ENCODE measurements around the gene TXNIP. TPM values are rescaled to one million over a fixed set of nuclear protein-coding genes. Genes with fewer than 3 reads are reported as not detected.

Gene TXNIP
- total RNA-seq, 2 experiments from 2014 or later, result 82.6 to 88.8 TPM

DNA sequence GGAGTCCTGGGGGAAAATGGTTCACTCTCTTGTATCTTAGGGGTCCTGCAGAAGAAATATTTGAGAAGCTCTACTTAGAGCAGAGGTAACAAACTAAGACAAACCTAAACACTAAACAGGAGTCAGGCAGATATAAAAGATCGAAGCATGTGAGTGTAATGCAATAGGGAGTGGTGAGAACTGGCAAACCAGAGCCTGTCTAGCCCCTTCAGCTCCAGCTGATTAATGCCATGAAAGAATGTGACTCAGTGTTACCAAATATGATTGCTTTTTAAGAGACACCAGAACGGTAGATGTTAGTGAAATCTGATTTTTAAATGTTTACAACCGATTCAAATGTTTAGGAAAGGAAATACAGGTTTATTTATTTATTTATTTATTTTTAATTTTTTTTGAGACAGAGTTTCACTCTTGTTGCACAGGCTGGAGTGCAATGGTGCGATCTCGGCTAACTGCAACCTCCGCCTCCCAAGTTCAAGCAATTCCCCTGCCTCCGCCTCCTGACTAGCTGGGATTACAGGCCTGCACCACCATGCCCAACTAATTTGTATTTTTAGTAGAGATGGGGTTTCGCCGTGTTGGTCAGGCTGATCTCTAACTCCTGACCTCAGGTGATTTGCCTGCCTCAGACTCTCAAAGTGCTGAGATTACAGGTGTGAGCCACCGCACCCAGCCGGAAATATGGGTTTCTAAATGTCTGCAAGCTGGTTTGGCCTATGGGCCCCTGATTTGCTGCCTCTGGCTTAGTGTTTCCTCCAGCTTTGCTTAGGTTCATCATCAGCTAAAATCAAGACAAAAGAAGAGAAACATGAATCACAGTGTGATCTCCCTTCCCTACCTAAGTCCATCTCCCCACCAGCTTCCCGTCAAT, 12.2 kb downstream of the TXNIP start:
- ChIA-PET CTCF (interaction anchor here (0.6 to 2.5 kb wide), 4 partner anchors 11 to 89 kb away, joined by 3 to 9 read pairs (median 4); no protein-coding TSS in a partner anchor), POLR2A (interaction anchor here (1.2 to 10.2 kb wide), 3 partner anchors 9 to 68 kb away, joined by 3 to 183 read pairs (median 3); partner anchors contain the start of gene TXNIP)
- peak; percentile 76 for DNase-seq
- H3K27ac Mint-ChIP-seq, result peak overlapping the region; percentile 88
- peak overlapping the region; percentile 23 for H3K4me3 Mint-ChIP-seq
- intact Hi-C loops (cut with micrococcal nuclease), result no loop called here
- no peaks in the 10 kb centered on the region for H3K27me3 Mint-ChIP-seq
- peaks cover 33% of the 10 kb centered on the region for H3K4me1 Mint-ChIP-seq (ENCODE audit: low read depth)
- H3K9me3 Mint-ChIP-seq, result no peaks in the 10 kb centered on the region
- H3K36me3 Mint-ChIP-seq, result no peaks in the 10 kb centered on the region

DNA sequence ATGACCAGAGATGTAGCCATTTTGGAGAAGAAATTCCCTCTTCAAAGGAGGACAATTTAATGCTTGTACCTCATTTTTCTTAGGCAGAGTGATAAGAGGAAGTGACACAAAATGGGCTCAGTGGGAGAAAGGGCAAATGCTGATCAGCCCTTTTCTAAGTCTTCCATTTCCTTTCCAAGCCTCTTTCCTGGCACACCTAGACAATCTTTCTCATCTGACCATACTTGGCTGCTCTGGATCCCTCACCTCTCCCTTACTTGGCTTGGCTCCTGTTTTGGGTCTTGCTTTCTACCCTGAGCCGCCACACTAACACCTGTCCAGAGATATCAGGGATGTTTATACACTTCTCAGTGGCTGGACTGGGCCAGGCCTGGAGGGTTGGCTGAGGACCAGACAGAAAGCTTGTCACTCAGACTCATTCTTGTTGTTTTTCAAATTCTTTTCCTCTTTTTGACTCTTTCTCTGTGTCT, 13.1 kb downstream of the TXNIP start:
- Mint-ChIP-seq H3K27ac (no peak overlapping the region), H3K4me3 (no peak overlapping the region), H3K27me3 (no peaks in the 10 kb centered on the region), H3K9me3 (no peaks in the 10 kb centered on the region), H3K4me1 (ENCODE audit: low read depth) (peaks cover 27% of the 10 kb centered on the region), H3K36me3 (no peaks in the 10 kb centered on the region)
- intact Hi-C loops (cut with micrococcal nuclease), result no loop called here
- POLR2A ChIA-PET, result interaction anchor here (10.2 kb wide), 1 partner anchor 10 kb away, joined by 183 read pairs; the partner anchor contains the start of gene TXNIP
- no peak for DNase-seq
- CTCF ChIA-PET, result interaction anchor here (1.6 kb wide), 1 partner anchor 12 kb away, joined by 5 read pairs; no protein-coding TSS in a partner anchor

DNA sequence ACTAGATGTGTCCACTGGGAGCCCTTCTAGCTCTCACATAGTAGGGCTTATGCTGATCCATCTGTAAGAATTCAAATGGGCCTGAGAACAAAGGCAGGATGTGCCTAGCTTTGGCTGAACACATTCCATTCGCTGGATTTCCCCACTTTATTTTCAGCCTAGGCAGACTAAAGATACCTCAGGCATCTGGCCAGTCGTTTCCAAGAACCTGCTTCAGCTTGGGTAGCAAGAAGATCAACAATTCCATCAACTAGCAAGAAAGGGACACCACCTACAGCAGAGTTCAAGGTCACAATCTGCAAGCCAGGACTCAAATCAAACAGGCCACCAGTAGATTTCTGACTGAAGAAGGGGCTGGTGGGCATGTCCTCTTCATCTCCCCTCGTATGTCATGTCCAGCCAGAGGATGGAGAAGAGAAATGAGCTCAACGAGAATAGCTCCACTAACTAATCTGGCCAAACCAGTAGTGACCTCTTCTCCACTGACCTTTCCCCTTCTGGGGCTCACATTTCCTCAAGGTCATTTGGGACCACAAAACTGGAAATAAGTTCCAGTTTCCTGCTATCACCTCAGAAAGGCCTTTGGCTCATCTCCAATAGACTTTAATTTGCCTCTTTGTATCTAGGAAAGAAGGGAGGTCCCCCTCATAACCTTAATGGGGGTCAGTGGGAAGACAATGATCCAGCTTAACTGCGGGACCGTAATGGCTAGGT, 14.2 kb downstream of the TXNIP start:
- ChIA-PET POLR2A (interaction anchor here (0.8 to 10.2 kb wide), 4 partner anchors 11 to 70 kb away, joined by 3 to 183 read pairs (median 18); partner anchors contain the start of genes ANKRD34A, POLR3GL and TXNIP), CTCF (interaction anchor here (1.0 to 8.5 kb wide), 5 partner anchors 9 to 55 kb away, joined by 3 to 222 read pairs (median 8); partner anchors contain the start of genes ANKRD34A, POLR3GL, RBM8A and TXNIP)
- intact Hi-C loops (cut with micrococcal nuclease), result no loop called here
- H3K9me3 Mint-ChIP-seq, result no peaks in the 10 kb centered on the region
- H3K36me3 Mint-ChIP-seq, result no peaks in the 10 kb centered on the region
- H3K4me1 Mint-ChIP-seq (ENCODE audit: low read depth), result peaks cover 19% of the 10 kb centered on the region
- DNase-seq, result no peak
- H3K4me3 Mint-ChIP-seq, result no peak overlapping the region
- H3K27me3 Mint-ChIP-seq, result no peaks in the 10 kb centered on the region
- H3K27ac Mint-ChIP-seq, result no peak overlapping the region

DNA sequence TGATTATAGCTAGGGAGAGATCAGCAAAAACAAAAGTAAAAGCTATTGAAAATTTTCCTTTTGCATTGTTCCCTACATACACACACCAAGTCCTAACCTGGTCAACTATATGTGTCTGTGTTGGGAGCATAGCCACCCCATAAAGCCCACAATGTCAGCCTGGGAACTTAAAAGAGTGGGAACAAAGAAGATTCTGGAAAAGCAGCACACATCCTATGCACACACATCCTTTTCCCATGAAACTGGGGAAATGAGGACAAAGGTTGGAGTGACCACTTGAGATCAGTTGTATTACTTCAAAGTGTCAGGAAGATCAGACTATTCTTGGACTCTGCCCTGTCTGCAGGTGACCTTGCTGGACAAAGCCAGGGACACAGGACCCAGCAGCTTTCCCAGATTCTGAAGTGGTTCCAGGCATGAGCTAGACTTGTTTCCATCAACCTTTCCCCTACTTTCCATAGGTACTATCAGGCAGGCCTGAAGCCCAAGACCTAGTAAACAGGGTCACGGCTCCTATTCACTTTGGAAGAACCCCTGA, 15.9 kb downstream of the TXNIP start:
- CTCF ChIA-PET, result interaction anchor here (0.5 to 8.5 kb wide), 15 partner anchors 8 to 135 kb away, joined by 3 to 222 read pairs (median 11); partner anchors contain the start of genes ANKRD34A, LIX1L, NUDT17 and POLR3GL
- Mint-ChIP-seq H3K9me3 (no peaks in the 10 kb centered on the region), H3K27ac (no peak overlapping the region), H3K36me3 (no peaks in the 10 kb centered on the region), H3K4me1 (ENCODE audit: low read depth) (peaks cover 12% of the 10 kb centered on the region), H3K27me3 (no peaks in the 10 kb centered on the region), H3K4me3 (no peak overlapping the region)
- intact Hi-C loops (cut with micrococcal nuclease), result loop anchor here (1.0 kb wide), 1 partner anchor 16 kb away; the partner anchor contains the start of gene TXNIP
- POLR2A ChIA-PET, result interaction anchor here (2.2 to 10.2 kb wide), 6 partner anchors 13 to 72 kb away, joined by 16 to 183 read pairs (median 22); partner anchors contain the start of genes ANKRD34A, LIX1L, POLR3GL and RBM8A
- no peak for DNase-seq

DNA sequence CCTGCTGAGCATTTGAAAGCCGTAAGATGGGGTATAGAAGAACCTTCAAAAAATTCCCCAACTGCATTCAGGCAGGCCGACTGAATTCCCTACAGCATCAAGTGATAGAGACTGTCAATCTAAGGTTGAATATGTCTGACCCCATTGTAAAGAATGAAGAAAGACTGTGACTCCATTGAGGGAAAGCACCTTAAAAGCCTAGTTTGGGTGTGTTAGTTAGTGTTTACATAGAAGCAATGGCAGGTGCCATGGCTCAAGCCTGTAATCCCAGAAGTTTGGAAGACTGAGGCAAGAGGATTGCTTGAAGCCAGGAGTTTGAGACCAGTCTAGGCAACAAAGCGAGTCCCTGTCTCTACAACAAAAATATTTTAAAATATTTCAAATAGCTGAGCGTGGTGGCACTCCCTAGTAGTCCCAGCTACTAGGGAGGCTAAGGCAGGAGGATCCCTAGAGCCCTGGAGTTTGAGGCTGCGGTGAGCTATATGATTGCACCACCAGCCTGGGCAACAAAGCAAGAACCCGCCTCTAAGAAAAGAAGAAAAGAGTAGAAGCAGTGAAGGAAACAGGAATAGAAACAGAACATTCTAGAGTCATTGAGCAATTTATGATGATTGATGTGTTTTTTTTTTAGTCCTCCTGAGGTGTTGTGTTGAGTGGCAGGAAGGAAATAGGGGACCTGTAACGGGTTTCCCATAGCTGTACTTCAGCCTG, 16.5 kb downstream of the TXNIP start:
- DNase-seq, result peak; percentile 51
- CTCF ChIA-PET, result interaction anchor here (0.6 to 8.5 kb wide), 17 partner anchors 8 to 135 kb away, joined by 3 to 222 read pairs (median 10); partner anchors contain the start of genes ANKRD34A, LIX1L, NUDT17 and POLR3GL
- intact Hi-C loops (cut with micrococcal nuclease), result loop anchor here (1.0 to 5.0 kb wide), 3 partner anchors 16 to 123 kb away; partner anchors contain the start of genes PIAS3 and TXNIP
- H3K27me3 Mint-ChIP-seq, result no peaks in the 10 kb centered on the region
- H3K4me3 Mint-ChIP-seq, result no peak overlapping the region
- no peaks in the 10 kb centered on the region for H3K36me3 Mint-ChIP-seq
- POLR2A ChIA-PET, result interaction anchor here (0.7 to 10.2 kb wide), 9 partner anchors 13 to 121 kb away, joined by 3 to 183 read pairs (median 22); partner anchors contain the start of genes ANKRD34A, LIX1L, PIAS3 and POLR3GL
- peaks cover 6% of the 10 kb centered on the region for H3K4me1 Mint-ChIP-seq (ENCODE audit: low read depth)
- H3K27ac Mint-ChIP-seq, result no peak overlapping the region
- no peaks in the 10 kb centered on the region for H3K9me3 Mint-ChIP-seq

DNA sequence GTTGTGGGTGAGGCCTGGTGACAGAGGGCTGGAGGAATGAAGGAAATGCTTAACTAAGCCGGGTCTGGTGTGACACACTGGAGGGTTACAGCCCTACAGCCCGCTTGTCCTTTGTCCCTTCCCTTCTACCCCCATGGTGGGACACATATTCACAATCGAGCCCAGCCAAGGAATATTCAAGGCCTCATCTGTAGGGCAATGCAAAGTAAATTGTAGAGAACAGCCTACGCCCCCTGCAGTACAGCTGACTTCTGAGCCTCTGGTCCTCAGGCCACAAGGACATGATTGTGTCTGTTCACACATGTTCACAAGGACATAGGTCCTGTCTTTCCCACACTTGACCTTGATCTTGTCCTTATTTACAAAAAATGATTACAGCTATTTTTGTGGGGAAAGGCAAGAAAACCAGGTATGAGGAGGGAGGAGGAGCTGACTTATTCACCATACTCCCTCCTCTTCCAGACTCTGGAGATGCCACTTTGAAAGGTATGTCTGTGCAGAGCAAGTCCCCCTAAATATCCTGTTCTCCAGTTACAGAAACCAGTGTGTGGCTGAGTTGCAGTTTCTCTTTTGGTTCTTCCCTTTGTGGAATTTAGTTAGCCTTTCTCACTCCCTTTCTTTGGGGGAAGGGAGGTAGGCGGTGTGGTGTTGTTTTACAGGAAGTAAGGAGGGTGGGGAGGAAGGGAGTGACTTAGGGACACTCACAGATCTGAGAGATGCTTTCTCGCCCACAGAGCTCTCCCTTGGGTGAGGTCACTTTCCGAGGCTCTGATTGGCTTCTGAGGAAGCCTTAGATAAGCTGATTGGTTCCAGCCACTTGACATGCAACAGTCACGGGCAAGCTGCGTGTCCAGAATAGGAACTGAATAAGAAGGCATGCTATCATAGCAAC, 17.3 kb downstream of the TXNIP start:
- no peak overlapping the region for H3K27ac Mint-ChIP-seq
- no peaks in the 10 kb centered on the region for H3K36me3 Mint-ChIP-seq
- peak; percentile 92 for DNase-seq
- CTCF ChIA-PET, result interaction anchor here (0.6 to 8.5 kb wide), 19 partner anchors 9 to 134 kb away, joined by 3 to 222 read pairs (median 9); partner anchors contain the start of genes ANKRD34A, LIX1L, NUDT17 and POLR3GL
- no peaks in the 10 kb centered on the region for H3K27me3 Mint-ChIP-seq
- POLR2A ChIA-PET, result interaction anchor here (0.7 to 10.2 kb wide), 10 partner anchors 14 to 120 kb away, joined by 3 to 183 read pairs (median 20); partner anchors contain the start of genes ANKRD34A, LIX1L, PIAS3 and POLR3GL
- H3K9me3 Mint-ChIP-seq, result no peaks in the 10 kb centered on the region
- intact Hi-C loops (cut with micrococcal nuclease), result loop anchor here (1.0 to 5.0 kb wide), 2 partner anchors 57 to 122 kb away; partner anchors contain the start of gene PIAS3
- H3K4me1 Mint-ChIP-seq (ENCODE audit: low read depth), result peaks cover 3% of the 10 kb centered on the region
- H3K4me3 Mint-ChIP-seq, result no peak overlapping the region

DNA sequence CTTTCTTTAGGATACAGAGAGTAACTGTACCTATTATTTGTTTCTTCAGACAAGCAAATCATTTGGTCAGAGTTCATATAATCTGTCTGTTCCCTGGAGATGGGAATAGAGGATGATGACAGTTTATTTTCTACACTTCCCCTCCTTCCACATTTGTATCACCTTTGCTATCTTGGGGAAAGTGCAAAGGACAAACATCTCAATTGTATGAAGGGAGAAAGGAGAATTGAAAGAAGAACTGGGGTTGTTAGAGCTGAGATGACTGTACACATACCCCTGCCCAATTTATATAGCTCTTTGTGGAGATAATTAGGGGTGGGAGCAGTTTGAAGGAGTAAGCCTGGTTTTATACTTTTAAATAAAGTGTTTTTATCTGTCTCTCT, 17.9 kb downstream of the TXNIP start:
- H3K4me1 Mint-ChIP-seq (ENCODE audit: low read depth), result peaks cover 4% of the 10 kb centered on the region

DNA sequence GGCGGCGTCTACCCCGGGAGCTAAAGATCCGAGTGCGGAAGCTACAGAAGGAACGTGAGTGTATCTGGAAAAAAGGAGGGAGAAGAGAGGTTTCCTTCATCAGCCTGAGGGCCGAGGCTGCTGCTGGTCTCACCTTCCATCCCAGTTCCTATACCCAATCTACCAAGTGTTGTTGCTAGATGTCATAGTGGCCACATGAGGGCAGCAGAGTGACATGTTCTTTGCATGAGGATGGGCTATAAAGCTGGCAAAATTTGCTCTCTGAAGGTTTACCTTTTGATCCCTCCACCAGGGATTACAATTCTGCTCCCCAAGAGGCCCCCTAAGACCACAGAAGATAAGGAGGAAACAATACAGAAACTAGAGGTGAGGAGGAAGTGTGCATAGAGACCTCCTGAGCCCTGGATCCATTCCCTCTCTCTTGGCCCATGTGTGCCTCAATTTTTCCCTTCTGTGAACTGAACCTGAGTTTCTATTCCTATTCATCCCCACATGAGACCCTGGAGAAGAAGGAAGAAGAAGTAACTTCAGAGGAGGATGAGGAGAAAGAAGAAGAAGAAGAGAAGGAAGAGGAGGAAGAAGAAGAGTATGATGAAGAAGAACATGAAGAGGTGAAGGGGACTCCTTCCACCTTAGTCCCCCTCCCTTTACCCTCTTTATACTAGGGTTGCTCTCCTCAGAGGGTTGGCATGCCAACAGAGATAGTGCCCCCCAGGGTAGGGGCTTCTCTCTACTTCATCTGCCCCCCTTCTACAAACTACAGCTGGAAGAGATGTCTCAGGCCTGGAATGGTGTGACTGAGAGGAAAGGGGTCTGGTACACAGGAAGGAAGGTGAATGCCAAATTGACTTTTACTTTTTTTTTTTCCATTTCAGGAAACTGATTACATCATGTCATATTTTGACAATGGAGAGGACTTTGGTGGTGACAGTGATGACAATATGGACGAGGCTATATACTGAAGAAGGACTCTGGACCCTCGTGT, 18.6 kb downstream of the TXNIP start:
- intact Hi-C loops (cut with micrococcal nuclease), result loop anchor here (1.0 to 5.0 kb wide), 4 partner anchors 13 to 120 kb away; partner anchors contain the start of genes ANKRD34A, PIAS3 and POLR3GL
- H3K27ac Mint-ChIP-seq, result no peak overlapping the region
- no peaks in the 10 kb centered on the region for H3K9me3 Mint-ChIP-seq
- H3K36me3 Mint-ChIP-seq, result no peaks in the 10 kb centered on the region
- H3K4me1 Mint-ChIP-seq (ENCODE audit: low read depth), result peaks cover 9% of the 10 kb centered on the region
- peak overlapping the region; percentile 44 for H3K4me3 Mint-ChIP-seq
- ChIA-PET CTCF (interaction anchor here (0.6 to 8.5 kb wide), 28 partner anchors 8 to 132 kb away, joined by 3 to 222 read pairs (median 8); partner anchors contain the start of genes ANKRD34A, ITGA10, LIX1L and NUDT17), POLR2A (interaction anchor here (1.2 to 10.2 kb wide), 11 partner anchors 13 to 74 kb away, joined by 3 to 183 read pairs (median 18); partner anchors contain the start of genes ANKRD34A, LIX1L, POLR3GL and RBM8A)
- peak; percentile 83 for DNase-seq
- no peaks in the 10 kb centered on the region for H3K27me3 Mint-ChIP-seq

More for the DNA sequence above, 17.9 kb downstream of the TXNIP start:
- Mint-ChIP-seq H3K36me3 (no peaks in the 10 kb centered on the region), H3K9me3 (no peaks in the 10 kb centered on the region), H3K27ac (no peak overlapping the region), H3K4me3 (peak overlapping the region; percentile 11), H3K27me3 (no peaks in the 10 kb centered on the region)
- POLR2A ChIA-PET, result interaction anchor here (1.5 to 10.2 kb wide), 9 partner anchors 15 to 74 kb away, joined by 4 to 183 read pairs (median 22); partner anchors contain the start of genes ANKRD34A, LIX1L, POLR3GL and RBM8A
- intact Hi-C loops (cut with micrococcal nuclease), result loop anchor here (5.0 kb wide), 1 partner anchor 121 kb away; the partner anchor contains the start of gene PIAS3
- CTCF ChIA-PET, result interaction anchor here (0.8 to 8.5 kb wide), 15 partner anchors 10 to 129 kb away, joined by 3 to 222 read pairs (median 12); partner anchors contain the start of genes ANKRD34A, LIX1L, POLR3GL and TXNIP
- DNase-seq, result no peak
